GM21367 (cell line): Measurements from ENCODE around the gene ERC2.
"Not testable (repeated sequence)": the region's sequence is repeated elsewhere in the genome, so short reads cannot be mapped to it uniquely, and the experiment has no call there.

ENCODE experiments used
- ATAC-seq: cut with Tn5 transposase; IDR thresholded peaks from one replicate; pipeline ENCODE4 v1.9.1; 2021; ENCODE audit not compliant: unreplicated experiment

Gene ERC2

GRCh38 chr3:56318891-56319290 is 149.4 kb downstream of the ERC2 start:
- no peak for ATAC-seq

GRCh38 chr3:56316944-56317343 is 151.3 kb downstream of the ERC2 start:
- no peak for ATAC-seq

GRCh38 chr3:56314842-56315241 is 153.4 kb downstream of the ERC2 start:
- ATAC-seq = no peak

GRCh38 chr3:56309465-56309864 is 158.8 kb downstream of the ERC2 start:
- ATAC-seq = no peak

- ATAC-seq = no peak
These were observed 159.8 kb downstream of the ERC2 start for GRCh38 chr3:56308471-56308870.

- no peak for ATAC-seq
These were observed 164.2 kb downstream of the ERC2 start for GRCh38 chr3:56304069-56304468.

- peak; percentile 88 for ATAC-seq
These were observed 164.8 kb downstream of the ERC2 start for GRCh38 chr3:56303487-56303886.

GRCh38 chr3:56302417-56302816 is 165.8 kb downstream of the ERC2 start:
- ATAC-seq = no peak

GRCh38 chr3:56297281-56297840 is 170.9 kb downstream of the ERC2 start:
- no peak for ATAC-seq

- ATAC-seq = no peak
These were observed 171.9 kb downstream of the ERC2 start for GRCh38 chr3:56296361-56296760.

GRCh38 chr3:56295161-56295560 is 173.1 kb downstream of the ERC2 start:
- no peak for ATAC-seq

GRCh38 chr3:56294286-56294685 is 174.0 kb downstream of the ERC2 start:
- ATAC-seq = no peak

GRCh38 chr3:56291953-56292352 is 176.3 kb downstream of the ERC2 start:
- no peak for ATAC-seq

- no peak for ATAC-seq
These were observed 177.0 kb downstream of the ERC2 start for GRCh38 chr3:56291244-56291680.

- no peak for ATAC-seq
These were observed 177.9 kb downstream of the ERC2 start for GRCh38 chr3:56290374-56290773.

- no peak for ATAC-seq
These were observed 180.0 kb downstream of the ERC2 start for GRCh38 chr3:56288258-56288657.

- no peak for ATAC-seq
These were observed 185.9 kb downstream of the ERC2 start for GRCh38 chr3:56282341-56282740.

- ATAC-seq = no peak
These were observed 191.0 kb downstream of the ERC2 start for GRCh38 chr3:56277236-56277635.

- ATAC-seq = no peak
These were observed 193.1 kb downstream of the ERC2 start for GRCh38 chr3:56275120-56275519.

- no peak for ATAC-seq
These were observed 198.3 kb downstream of the ERC2 start for GRCh38 chr3:56269755-56270535.

- ATAC-seq = no peak
These were observed 199.5 kb downstream of the ERC2 start for GRCh38 chr3:56268616-56269383.

GRCh38 chr3:56261852-56262251 is 206.4 kb downstream of the ERC2 start:
- ATAC-seq = not testable (repeated sequence)
